HG03378 (cell line): Measurements from ENCODE around the gene ANKHD1.

ENCODE experiments used
- ATAC-seq: cut with Tn5 transposase; IDR thresholded peaks from one replicate; pipeline ENCODE4 v1.9.1; 2021; ENCODE audit warnings: mild to moderate bottlenecking, moderate library complexity; ENCODE audit not compliant: unreplicated experiment

The ANKHD1 gene

DNA sequence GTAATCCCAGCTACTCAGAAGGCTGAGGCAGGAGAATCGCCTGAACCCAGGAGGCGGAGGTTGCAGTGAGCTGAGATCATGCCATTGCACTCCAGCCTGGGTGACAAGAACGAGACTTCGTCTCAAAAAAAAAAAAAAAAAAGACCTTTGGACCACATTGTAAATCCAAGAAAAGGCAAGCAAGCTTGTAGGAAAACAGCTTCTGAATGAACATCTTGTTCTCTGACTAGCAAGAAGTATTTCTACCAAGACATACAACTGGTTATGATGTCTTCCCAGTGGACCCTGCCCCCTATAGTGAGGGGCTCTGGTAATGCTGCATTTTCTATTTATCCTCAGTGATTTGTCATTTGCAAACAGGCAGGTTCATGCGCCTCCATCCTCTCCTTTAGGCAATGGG lies 141.3 kb downstream of the ANKHD1 start:
- no peak for ATAC-seq

DNA sequence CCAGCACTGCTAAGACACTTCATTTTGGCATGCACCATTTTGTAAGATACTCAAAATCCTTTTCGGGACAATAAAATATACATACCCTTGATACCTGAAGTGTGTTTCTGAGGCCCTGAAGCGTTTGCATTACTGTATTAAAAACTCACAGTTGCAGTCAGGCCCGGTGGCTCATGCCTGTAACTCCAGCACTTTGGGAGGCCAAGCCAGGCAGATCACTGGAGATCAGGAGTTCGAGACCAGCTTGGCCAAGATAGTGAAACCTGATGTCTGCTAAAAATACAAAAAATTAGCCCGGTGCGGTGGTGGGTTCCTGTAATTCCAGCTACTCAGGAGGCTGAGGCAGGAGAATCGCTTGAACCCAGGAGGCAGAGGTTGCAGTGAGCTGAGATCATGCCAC lies 143.4 kb downstream of the ANKHD1 start:
- no peak for ATAC-seq

DNA sequence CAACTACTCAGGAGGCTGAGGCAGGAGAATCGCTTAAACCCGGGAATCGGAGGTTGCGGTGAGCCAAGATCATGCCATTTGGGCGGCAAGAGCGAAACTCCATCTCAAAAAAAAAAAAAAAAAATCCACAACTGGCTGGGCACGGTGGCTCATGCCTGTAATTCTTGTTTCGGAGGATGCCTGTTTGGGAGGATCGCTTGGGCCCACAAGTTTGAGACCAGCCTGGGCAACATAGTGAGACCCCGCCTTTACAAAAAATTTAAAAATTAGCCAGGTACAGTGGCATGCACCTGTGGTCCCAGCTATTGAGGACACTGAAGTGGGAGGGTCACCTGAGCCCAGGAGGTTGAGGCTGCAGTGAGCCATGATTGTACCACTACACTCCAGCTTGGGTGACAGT lies 144.0 kb downstream of the ANKHD1 start:
- ATAC-seq: no peak

DNA sequence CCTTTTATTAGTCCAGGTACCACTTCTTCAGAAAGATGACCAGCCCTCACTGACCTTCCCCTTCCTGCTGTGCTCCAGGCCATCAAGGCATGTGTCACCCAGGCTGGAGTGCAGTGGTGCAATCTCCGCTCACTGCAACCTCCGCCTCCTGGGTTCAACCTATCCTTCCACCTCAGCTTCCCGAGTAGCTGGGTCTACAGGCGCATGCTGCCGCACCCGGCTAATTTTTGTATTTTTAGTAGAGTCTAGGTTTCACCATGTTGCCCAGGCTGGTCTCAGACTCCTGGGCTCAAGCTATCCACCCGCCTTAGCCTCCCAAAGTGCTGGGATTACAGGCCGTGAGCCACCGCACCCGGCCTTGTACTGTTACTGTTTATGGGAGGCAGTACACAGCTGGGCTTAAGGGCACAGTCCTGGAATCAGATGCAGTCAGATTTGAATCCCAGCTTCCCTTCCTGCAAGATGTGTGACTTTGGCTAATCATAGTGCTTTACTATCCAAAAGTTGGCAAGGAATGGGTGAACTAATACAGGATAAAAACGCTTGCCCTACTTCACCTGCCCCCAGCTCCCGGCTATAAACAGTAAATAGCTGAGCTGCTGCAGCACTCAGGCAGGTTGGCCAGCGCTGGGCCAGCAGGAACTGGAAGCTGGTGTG lies 145.3 kb downstream of the ANKHD1 start:
- peak; percentile 15 for ATAC-seq

DNA sequence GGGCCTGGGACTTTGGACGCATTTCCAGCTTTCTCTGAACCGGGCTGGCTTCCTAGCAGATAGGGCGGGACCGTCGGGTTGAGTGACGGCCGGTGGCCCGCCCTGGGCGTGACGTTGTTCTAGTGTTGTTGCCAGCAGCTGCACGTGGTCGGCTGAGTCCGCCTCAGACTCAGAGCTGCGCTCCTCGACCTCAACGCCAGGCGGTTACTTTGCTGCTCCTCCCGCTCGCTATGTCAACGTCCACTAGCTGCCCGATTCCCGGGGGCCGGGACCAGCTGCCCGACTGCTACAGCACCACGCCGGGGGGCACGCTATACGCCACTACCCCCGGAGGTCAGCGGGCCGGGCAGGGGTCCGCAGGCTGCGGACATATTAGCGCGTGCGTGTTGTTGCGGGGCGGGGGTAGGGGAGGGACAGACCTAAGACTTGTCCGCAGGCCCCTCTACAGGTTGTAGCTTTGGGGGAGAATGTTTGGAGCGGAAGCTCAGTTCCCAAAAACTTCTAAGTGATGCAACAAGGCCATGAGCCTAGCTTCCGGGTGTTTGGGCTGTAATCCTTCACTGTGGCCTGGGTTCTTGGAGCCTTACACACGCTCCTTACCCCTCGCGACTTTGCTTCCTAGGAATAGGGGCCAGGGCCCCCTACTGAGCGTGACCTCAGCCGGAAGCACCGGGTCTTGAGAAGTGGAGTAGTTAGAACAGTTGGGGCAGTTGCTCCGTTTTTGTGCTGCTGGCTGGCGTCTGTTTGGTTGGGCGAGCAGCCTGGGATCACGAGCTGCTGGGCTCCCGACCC lies 146.1 kb downstream of the ANKHD1 start, which contains the start of gene EIF4EBP3:
Gene EIF4EBP3 (plus strand): TSS at position 155 of the 792 bp plus-strand sequence. CDS start 76 bp downstream, at position 231.
- peak; percentile 97 for ATAC-seq

DNA sequence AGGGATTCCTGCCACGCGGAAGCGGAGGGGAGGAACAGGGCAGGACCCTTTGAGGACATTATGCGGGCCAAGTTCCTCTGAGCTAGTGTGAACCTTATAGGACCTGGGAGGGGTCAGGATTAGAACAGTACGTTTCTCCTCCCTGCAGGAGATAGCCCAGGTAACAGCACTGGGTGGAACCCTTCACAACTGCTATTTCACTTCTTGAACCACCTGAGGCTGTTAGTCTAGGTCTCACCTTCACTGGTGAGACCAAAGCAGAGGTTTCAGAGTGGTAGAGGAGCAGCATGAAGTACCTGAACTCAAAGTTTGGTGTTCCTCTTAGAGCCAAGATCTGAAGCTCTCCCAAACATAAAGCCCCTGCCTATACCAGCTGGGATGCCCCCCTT lies 146.7 kb downstream of the ANKHD1 start:
- no peak for ATAC-seq

DNA sequence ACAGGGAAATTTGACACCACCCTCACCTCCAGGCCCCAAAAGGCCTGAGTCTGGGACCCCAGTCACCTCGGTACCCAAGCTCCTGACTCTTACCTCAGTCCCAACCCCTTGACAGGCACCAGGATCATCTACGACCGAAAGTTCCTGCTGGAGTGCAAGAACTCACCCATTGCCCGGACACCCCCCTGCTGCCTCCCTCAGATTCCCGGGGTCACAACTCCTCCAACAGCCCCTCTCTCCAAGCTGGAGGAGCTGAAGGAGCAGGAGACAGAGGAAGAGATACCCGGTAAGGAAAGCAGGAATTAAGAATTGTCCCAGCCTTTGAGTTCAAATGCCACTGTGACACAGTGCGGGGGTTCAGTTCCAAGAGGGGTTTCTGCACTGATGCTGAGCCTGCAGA lies 147.2 kb downstream of the ANKHD1 start:
- ATAC-seq: no peak

DNA sequence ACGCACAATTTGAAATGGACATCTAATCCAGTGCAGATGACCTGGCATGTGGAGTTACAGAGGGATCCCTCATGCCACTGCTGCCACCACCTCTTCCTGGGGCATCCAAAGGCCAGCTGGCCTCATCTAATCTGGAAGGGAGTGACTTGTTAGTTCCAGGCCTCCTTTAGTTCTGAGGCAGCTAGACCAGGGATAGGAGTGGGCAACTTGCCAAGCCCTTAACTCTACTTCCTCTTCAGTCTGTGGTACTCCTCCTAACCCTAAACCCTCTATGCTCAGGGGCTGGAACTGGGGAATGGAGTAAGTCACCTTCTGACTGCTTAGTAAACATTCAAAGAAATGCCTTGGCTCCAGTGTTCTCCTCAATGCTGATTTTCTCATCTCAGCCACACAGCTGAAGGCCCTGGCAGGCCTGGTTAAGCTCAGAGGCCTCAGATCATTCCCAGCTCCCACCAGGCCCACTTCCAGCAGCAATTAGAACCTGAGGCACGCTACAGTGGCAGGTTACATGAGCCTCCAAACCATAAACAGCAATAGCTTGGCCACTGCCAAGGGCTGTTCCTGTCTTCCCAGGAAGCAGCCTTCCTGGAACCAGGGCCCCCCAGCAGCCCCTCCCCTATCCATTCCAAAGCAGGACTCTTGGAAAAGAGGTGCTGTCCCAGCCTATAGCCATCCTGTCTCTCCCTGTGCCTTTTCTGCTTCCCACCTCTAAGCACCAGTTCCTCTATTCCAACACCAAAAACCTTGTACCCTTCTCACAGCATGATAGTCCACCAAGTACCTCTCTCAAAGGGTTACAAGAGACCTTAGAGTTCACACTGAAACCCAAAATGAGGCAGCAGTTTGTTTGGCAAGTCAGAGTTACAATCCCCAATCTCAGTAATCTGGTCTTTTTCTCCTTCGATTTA lies 147.9 kb downstream of the ANKHD1 start:
- ATAC-seq: no peak

DNA sequence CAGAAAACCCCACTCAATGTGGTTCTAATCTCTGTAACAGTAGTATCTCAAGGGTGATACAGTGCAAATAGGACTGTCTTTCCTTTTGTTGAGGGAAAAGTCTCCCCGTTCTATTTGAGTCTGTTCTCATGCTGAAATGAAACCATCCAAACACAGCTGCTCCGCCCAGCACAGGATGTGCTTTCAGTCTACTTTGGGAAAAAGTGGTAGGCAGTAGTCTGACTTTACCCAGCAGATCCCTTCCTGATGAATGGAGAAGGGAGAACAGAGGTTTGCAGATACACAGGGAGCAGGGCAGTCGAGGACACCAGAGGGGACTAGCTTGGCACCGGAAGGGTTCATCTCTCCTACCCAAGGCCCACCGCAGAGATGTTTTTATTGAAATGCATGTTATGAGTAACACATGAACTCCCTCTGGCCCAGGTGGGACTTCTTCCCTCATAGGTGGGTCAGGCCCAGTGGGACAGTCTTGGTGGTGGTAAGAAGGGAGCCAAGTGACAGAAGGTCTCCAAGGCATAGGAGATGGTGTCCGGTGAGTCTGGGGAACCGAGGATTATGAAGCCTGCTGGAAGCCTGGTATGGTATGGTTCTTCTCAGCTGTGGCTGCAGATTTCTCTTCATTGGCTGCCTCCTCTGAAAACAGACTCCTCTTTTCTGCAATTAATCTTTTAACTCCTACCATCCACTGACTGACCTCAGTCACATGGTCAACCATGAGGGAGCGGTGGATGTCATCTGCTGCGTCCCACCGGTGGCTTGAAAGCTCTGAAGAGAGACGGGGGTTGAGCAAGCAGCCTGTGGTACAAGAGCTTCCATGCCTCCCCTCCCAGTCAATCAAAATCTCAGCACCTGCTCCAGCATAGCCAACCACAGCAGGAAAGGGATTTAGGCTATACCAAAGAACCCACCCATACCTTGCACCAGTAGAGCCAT lies 148.8 kb downstream of the ANKHD1 start:
- ATAC-seq: no peak

DNA sequence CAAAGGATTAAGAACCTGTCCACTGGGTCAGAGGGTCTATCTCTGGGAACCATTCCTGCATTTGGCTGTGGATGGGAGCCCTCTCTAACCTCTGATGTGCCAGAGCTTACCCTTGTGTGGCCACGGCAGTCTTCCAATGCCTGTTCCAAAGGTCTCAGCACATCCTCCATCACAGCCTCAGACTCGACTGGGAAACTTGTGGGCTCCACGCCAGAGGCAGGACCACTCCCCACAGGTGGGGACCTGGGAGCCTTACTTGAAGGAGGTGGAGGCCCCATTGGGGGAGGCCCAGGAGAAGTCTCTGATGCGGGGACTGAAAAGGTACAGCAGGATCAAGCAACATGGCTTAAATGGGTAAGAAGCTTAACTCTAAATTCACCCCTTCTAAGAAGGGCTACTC lies 150.2 kb downstream of the ANKHD1 start:
- no peak for ATAC-seq

DNA sequence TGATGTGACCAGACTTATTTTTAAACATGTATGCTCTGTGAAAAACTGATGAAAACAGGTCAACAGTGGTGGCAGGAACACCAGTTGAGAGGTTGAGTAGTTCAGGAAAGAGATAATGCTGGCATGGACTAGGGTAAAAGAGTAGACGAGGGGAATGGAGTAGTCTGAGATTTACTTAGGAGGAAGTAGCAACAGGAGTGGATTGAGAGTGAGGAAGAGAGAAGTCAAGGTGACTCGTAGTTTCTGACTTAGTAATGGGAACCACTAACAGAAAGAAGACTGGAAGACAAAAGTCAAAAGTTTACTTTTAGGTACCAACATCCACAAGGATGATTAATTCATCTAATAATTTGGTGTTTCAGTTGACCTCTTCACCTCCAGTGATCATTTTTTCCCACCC lies 152.0 kb downstream of the ANKHD1 start:
- no peak for ATAC-seq

DNA sequence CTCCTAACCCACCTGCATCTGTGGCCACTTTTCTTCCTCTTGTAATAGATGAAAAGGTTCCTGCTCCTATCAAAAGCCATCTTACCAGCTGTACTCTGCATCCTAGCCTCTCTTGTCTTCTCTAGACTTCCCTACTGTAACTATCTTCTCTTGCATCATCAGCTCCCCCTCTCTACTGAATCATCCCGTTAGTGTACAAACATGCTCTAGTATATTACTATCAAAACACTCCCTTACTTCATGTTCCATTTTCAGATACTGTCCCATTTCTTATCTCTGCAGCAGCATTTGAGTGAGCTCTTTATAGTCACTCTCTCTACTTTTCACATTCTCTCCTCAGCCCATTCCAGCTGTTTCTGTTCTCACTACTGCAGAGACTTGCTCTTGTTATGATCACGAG lies 152.8 kb downstream of the ANKHD1 start:
- no peak for ATAC-seq

DNA sequence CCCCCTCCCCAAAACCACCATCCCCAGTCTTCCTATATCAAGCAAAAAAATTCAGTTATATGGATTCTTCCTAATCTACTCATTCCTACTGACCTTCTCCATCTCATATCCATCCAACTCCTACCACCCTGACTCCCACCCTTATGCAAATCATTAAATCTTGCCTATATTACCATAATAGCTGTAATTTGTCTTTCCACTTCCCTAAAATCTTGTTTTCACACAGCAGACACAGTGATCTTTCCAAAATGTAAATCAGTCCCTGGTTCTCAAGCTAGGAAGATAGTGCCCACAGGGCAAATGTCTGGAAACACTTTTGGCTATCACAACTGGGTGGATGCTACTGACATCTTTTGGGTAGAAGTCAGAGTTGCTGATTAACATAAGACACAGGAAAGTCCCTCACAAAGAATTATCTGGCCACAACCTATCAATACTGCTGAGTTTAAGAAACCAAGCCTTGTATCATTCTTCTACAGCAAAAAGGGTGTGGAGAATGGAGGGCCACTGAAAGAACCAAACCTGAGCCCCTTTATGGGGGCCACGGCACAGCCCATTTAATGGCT lies 154.2 kb downstream of the ANKHD1 start:
- ATAC-seq: peak; percentile 27

DNA sequence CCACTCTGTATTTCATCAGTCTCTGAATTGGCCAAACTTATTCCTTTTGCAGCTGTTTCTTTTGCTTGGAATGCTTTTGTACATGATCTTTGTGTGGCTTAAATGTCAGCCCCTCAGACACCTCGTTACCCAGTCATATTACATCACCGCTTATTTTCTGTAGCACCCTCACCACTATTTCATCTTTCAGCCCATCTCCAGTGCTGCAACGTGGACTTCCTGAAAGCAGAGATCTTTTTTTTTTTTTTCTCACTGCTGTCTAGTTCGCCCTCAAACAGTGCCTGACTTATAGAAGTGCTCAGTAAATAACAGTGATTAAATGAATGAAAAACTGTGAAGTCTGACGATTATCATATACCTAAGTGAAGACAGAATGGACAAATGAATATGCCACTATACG lies 154.8 kb downstream of the ANKHD1 start:
- no peak for ATAC-seq

DNA sequence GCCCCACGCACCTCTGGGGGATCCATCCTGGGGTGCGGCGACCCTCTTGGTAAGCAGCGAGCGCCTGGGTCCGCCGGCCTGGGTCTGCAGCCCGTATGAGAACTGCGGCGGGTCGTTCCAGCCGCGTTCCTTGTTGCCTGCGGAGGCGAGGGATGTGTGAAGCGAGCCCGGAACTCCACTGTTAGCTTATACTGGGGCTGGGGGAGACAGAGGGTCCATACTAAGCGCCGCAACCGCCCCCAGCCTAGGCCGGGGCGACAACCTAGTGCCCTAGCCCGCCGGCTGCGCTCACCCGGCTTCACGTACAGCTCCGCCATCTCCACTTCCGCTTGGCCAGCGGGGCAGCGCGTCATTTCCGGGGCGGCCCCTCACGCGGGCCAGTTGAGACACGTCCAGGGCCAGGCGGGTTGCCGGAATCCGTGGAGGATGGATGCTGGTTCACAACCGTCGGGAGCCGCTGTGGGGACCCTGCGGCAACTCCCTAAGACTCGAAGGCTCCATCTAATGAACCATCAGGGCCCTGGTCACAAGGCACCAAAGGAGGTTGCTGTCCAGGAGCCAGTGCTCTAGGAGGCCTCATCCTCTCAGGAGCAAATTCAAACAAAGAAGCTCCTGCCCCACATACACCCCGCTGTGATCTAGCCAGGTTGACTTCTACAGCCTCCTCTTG lies 155.6 kb downstream of the ANKHD1 start, which contains the start of gene SRA1:
Gene SRA1 (minus strand): TSS at position 338 of the 670 bp plus-strand sequence. CDS start 21 bp downstream, at position 317.
- peak; percentile 87 for ATAC-seq

DNA sequence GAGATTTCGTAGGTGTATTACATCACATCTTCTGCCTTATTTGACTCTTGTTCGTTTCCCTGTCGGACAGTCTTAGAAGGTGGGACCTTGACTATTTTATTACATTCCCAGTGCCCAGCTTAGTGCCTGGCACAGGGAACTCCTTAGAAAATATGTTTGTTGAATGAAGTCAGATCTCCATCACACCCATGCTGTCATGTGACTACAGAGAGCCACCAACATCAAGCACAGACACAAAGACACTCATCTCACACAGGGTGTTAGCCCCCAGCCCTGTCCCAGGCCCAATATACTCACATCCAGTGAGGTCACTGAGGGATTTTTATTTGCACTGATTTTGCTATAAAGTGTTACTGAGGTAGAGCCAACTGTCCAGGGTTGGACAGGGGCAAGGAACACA lies 156.3 kb downstream of the ANKHD1 start:
- ATAC-seq: no peak

DNA sequence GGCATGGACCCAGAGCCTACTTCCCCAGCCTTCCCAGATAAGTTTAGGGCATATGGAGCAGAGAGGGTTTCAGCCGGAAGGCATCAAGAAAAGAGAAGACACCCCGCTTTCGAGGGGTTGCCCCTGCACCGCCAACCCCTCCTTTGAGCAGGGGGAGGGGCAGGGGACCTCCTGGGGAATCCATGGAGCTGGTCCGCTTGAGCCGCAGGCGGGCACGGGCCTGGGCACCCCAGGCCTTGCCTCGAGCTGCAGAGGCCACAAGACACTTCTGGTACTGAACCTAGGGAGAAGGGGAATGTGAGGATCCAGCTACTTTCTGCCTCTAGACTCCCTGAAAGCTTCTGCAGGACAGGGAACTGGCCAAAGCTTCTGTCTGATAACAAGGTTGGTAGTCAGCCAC lies 156.9 kb downstream of the ANKHD1 start:
- ATAC-seq: no peak

DNA sequence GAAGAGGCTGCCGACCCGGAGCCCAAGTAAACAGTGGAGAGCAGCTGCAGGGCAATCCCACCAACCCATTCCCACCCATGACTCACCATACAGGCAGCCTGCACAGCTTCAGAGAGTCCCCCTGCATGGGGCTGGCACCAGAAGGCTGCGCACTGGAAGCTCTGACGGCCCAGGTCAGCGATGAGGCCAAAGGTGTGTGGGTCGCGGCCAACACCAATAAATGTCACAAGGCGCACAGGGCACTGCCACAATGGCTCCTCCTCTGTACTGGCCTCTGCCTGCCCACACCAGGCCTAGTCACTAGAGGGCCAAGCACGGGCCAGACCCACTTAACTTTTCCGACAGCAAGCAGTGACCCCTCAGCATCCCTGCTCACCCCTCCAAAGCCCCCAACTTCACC lies 158.6 kb downstream of the ANKHD1 start:
- ATAC-seq: no peak

DNA sequence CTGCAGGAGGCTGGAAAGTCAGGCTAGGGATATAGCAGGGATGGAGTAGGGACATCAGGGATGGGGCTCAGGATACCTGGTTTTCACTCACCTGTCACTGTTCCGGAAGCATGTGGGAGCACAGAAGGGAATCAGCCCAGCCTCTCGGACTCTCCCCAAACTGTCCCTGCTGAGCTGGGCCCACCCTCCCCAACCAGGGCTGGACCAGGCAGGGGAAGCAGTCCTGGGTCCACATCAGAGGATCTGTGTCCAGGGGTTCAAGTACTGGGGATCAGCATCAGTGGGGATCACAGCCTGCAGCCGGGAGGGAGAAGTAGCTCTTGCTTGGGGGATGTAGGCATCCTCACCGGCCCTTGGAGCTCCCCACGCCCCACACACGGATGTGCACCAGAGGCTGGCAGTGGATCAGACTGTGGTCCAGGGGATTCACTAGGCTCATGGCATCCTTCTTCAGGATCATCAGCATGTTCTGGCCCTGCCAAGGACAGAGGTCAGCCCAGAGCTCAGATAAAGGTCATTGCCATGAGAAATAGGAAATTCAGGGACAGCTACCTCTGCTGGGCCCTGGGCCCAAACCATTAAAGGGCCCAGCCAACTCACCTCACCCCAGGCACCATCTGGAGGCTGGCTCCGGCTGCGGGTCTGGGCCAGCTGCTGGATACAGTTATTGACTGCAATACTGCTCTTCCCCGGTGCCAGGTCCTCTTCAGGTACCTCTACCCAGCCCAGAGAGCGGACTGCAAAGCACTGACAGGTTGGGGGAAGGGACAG lies 160.3 kb downstream of the ANKHD1 start:
- no peak for ATAC-seq
